Measurements from ENCODE around the gene DNMBP.

GRCh38 chr10:99941942-99942820, 67.6 kb downstream of the DNMBP start:
- TF ChIP-seq ARNT (IDR thresholded peaks at IDR 0.05): no peak
- TF ChIP-seq NFRKB (IDR thresholded peaks at IDR 0.05): no peak
- TF ChIP-seq SUZ12 (IDR thresholded peaks at IDR 0.05): no peak
- TF ChIP-seq FOXK2 (IDR thresholded peaks at IDR 0.05): no peak

Measured in HEK293T (cell line).